Mucosa of stomach (tissue), 1 donor: ENCODE results near the gene CNTNAP5.

Source experiments
- H3K27me3 ChIP-seq: one replicate; pipeline ENCODE4 v1.7.0; 2013; ENCODE audit warnings: mild to moderate bottlenecking, low read length; ENCODE audit not compliant: control insufficient read depth, insufficient read depth
- H3K36me3 ChIP-seq: one replicate; pipeline ENCODE4 v1.7.0; 2013; ENCODE audit warnings: low read length; ENCODE audit not compliant: control insufficient read depth, insufficient read depth
- H3K4me1 ChIP-seq: one replicate; pipeline ENCODE4 v1.7.0; 2013; ENCODE audit warnings: mild to moderate bottlenecking, low read length; ENCODE audit not compliant: control insufficient read depth, insufficient read depth
- H3K4me3 ChIP-seq: one replicate; pipeline ENCODE4 v1.7.0; 2013; ENCODE audit warnings: low read length
- H3K9ac ChIP-seq: one replicate; pipeline ENCODE4 v1.7.0; 2013; ENCODE audit warnings: mild to moderate bottlenecking, low read length, moderate library complexity
- H3K9me3 ChIP-seq: one replicate; pipeline ENCODE4 v1.7.0; 2013; ENCODE audit warnings: mild to moderate bottlenecking, low read length, moderate library complexity; ENCODE audit not compliant: control insufficient read depth
- donor health status: Pancreatic carcinoma.

The CNTNAP5 gene

GRCh38 chr2:124437811-124438210 is 412.7 kb downstream of the CNTNAP5 start:
- no peak overlapping the region for H3K9ac ChIP-seq
- H3K27me3 ChIP-seq, result no peaks in the 10 kb centered on the region
- no peak overlapping the region for H3K4me3 ChIP-seq
- no peaks in the 10 kb centered on the region for H3K36me3 ChIP-seq
- H3K4me1 ChIP-seq, result no peaks in the 10 kb centered on the region
- no peaks in the 10 kb centered on the region for H3K9me3 ChIP-seq

GRCh38 chr2:124450481-124450880 is 425.4 kb downstream of the CNTNAP5 start:
- H3K4me3 ChIP-seq, result no peak overlapping the region

GRCh38 chr2:124476291-124476690 is 451.2 kb downstream of the CNTNAP5 start:
- Histone ChIP-seq H3K4me1 (no peaks in the 10 kb centered on the region), H3K4me3 (no peak overlapping the region), H3K36me3 (no peaks in the 10 kb centered on the region), H3K9ac (no peak overlapping the region), H3K9me3 (no peaks in the 10 kb centered on the region), H3K27me3 (no peaks in the 10 kb centered on the region)

More at GRCh38 chr2:124450481-124450880, 425.4 kb downstream of the CNTNAP5 start:
- Histone ChIP-seq H3K9ac (no peak overlapping the region), H3K36me3 (no peaks in the 10 kb centered on the region), H3K27me3 (no peaks in the 10 kb centered on the region), H3K4me1 (no peaks in the 10 kb centered on the region), H3K9me3 (no peaks in the 10 kb centered on the region)

GRCh38 chr2:124478761-124479160 is 453.7 kb downstream of the CNTNAP5 start:
- no peak overlapping the region for H3K9ac ChIP-seq
- no peak overlapping the region for H3K4me3 ChIP-seq
- no peaks in the 10 kb centered on the region for H3K36me3 ChIP-seq

GRCh38 chr2:124480958-124481357 is 455.9 kb downstream of the CNTNAP5 start:
- no peaks in the 10 kb centered on the region for H3K27me3 ChIP-seq
- H3K9ac ChIP-seq, result no peak overlapping the region
- no peaks in the 10 kb centered on the region for H3K36me3 ChIP-seq
- H3K4me3 ChIP-seq, result no peak overlapping the region
- no peaks in the 10 kb centered on the region for H3K4me1 ChIP-seq
- no peaks in the 10 kb centered on the region for H3K9me3 ChIP-seq

More at GRCh38 chr2:124478761-124479160, 453.7 kb downstream of the CNTNAP5 start:
- Histone ChIP-seq H3K4me1 (no peaks in the 10 kb centered on the region), H3K9me3 (no peaks in the 10 kb centered on the region), H3K27me3 (no peaks in the 10 kb centered on the region)

- Histone ChIP-seq H3K9me3 (no peaks in the 10 kb centered on the region), H3K4me1 (no peaks in the 10 kb centered on the region), H3K27me3 (no peaks in the 10 kb centered on the region), H3K36me3 (no peaks in the 10 kb centered on the region), H3K9ac (no peak overlapping the region), H3K4me3 (no peak overlapping the region)
Measured at GRCh38 chr2:124482044-124482443, 457.0 kb downstream of the CNTNAP5 start.

- H3K27me3 ChIP-seq, result no peaks in the 10 kb centered on the region
- H3K9ac ChIP-seq, result no peak overlapping the region
- no peaks in the 10 kb centered on the region for H3K9me3 ChIP-seq
- no peak overlapping the region for H3K4me3 ChIP-seq
- H3K4me1 ChIP-seq, result no peaks in the 10 kb centered on the region
- H3K36me3 ChIP-seq, result no peaks in the 10 kb centered on the region
Measured at GRCh38 chr2:124482551-124482950, 457.5 kb downstream of the CNTNAP5 start.

GRCh38 chr2:124485659-124486058 is 460.6 kb downstream of the CNTNAP5 start:
- H3K9ac ChIP-seq, result no peak overlapping the region
- no peak overlapping the region for H3K4me3 ChIP-seq
- no peaks in the 10 kb centered on the region for H3K27me3 ChIP-seq
- no peaks in the 10 kb centered on the region for H3K9me3 ChIP-seq
- no peaks in the 10 kb centered on the region for H3K36me3 ChIP-seq
- H3K4me1 ChIP-seq, result no peaks in the 10 kb centered on the region

GRCh38 chr2:124489686-124490085 is 464.6 kb downstream of the CNTNAP5 start:
- no peak overlapping the region for H3K9ac ChIP-seq
- H3K27me3 ChIP-seq, result no peaks in the 10 kb centered on the region
- no peaks in the 10 kb centered on the region for H3K36me3 ChIP-seq
- no peaks in the 10 kb centered on the region for H3K4me1 ChIP-seq
- H3K9me3 ChIP-seq, result no peaks in the 10 kb centered on the region
- H3K4me3 ChIP-seq, result no peak overlapping the region

- Histone ChIP-seq H3K4me1 (no peaks in the 10 kb centered on the region), H3K9ac (no peak overlapping the region), H3K36me3 (no peaks in the 10 kb centered on the region), H3K9me3 (no peaks in the 10 kb centered on the region), H3K27me3 (no peaks in the 10 kb centered on the region), H3K4me3 (no peak overlapping the region)
Measured at GRCh38 chr2:124501575-124502152, 476.6 kb downstream of the CNTNAP5 start.

- no peak overlapping the region for H3K4me3 ChIP-seq
Measured at GRCh38 chr2:124514236-124514635, 489.1 kb downstream of the CNTNAP5 start.

GRCh38 chr2:124520953-124521352 is 495.9 kb downstream of the CNTNAP5 start:
- Histone ChIP-seq H3K4me3 (no peak overlapping the region), H3K9me3 (no peaks in the 10 kb centered on the region), H3K4me1 (no peaks in the 10 kb centered on the region), H3K9ac (no peak overlapping the region), H3K27me3 (no peaks in the 10 kb centered on the region), H3K36me3 (no peaks in the 10 kb centered on the region)

More at GRCh38 chr2:124514236-124514635, 489.1 kb downstream of the CNTNAP5 start:
- Histone ChIP-seq H3K36me3 (no peaks in the 10 kb centered on the region), H3K27me3 (no peaks in the 10 kb centered on the region), H3K9ac (no peak overlapping the region), H3K4me1 (no peaks in the 10 kb centered on the region), H3K9me3 (no peaks in the 10 kb centered on the region)

- Histone ChIP-seq H3K4me1 (no peaks in the 10 kb centered on the region), H3K36me3 (no peaks in the 10 kb centered on the region), H3K4me3 (no peak overlapping the region)
Measured at GRCh38 chr2:124523096-124523495, 498.0 kb downstream of the CNTNAP5 start.

More at GRCh38 chr2:124523096-124523495, 498.0 kb downstream of the CNTNAP5 start:
- no peak overlapping the region for H3K9ac ChIP-seq
- H3K9me3 ChIP-seq, result no peaks in the 10 kb centered on the region
- H3K27me3 ChIP-seq, result no peaks in the 10 kb centered on the region
